ENCODE results near the gene CLDN22.
"Not testable (repeated sequence)": the region's sequence is repeated elsewhere in the genome, so short reads cannot be mapped to it uniquely, and the experiment has no call there.

- TF ChIP-seq, protein P1, sequence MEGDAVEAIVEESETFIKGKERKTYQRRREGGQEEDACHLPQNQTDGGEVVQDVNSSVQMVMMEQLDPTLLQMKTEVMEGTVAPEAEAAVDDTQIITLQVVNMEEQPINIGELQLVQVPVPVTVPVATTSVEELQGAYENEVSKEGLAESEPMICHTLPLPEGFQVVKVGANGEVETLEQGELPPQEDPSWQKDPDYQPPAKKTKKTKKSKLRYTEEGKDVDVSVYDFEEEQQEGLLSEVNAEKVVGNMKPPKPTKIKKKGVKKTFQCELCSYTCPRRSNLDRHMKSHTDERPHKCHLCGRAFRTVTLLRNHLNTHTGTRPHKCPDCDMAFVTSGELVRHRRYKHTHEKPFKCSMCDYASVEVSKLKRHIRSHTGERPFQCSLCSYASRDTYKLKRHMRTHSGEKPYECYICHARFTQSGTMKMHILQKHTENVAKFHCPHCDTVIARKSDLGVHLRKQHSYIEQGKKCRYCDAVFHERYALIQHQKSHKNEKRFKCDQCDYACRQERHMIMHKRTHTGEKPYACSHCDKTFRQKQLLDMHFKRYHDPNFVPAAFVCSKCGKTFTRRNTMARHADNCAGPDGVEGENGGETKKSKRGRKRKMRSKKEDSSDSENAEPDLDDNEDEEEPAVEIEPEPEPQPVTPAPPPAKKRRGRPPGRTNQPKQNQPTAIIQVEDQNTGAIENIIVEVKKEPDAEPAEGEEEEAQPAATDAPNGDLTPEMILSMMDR (conservative IDR thresholded peaks at IDR 0.05; ENCODE audit: low read depth, low read length): not testable (repeated sequence)
- not testable (repeated sequence) for TF ChIP-seq EZH2 (IDR thresholded peaks at IDR 0.05; ENCODE audit: borderline replicate concordance, low read depth, low read length, poor library complexity, severe bottlenecking)
These were observed 6.3 kb upstream of the CLDN22 start for GRCh38 chr4:183326387-183326786.
